PC-3 (cell line): ENCODE results near the gene STK39. TPM values are rescaled to one million over a fixed set of nuclear protein-coding genes. Genes with fewer than 3 reads are reported as not detected.

ENCODE experiments used
- ATAC-seq: fragments of 200-7000 bp; cut with Tn5 transposase; 2 replicates; pipeline ENCODE4 v1.9.1; 2020; ENCODE audit warnings: mild to moderate bottlenecking, moderate library complexity
- BruUV-seq: library from RNA; stranded (reverse); fragments of 400-500 nt; replicated peaks from 2 replicates; lab custom pipeline; 2021; lab: Mats Ljungman, UMichigan
- CTCF ChIA-PET: fragments of 300-600 bp; sonication (Branson Sonifier 250); formaldehyde crosslinking; loops from one replicate; lab custom pipeline; 2022; ENCODE audit warnings: antibody characterized with exemption; lab: Charles Lee
- POLR2A ChIA-PET: fragments of 300-600 bp; sonication (Branson Sonifier 250); formaldehyde crosslinking; loops from one replicate; lab custom pipeline; 2022; ENCODE audit warnings: antibody characterized with exemption; ENCODE audit not compliant: unreplicated experiment; lab: Charles Lee
- DNase-seq: peaks from one replicate; pipeline ENCODE4 v3.0.0-alpha.2; 2015
- H2AFZ ChIP-seq: fragments of 300-600 bp; sonication (generic); 2 replicates; pipeline ENCODE4 v1.6.0; 2016; ENCODE audit warnings: antibody characterized with exemption, low read length
- H3F3A ChIP-seq: fragments of 300-600 bp; sonication (generic); one replicate; pipeline ENCODE4 v1.6.0; 2017; ENCODE audit warnings: antibody characterized with exemption, low read length, control low read depth, mild to moderate bottlenecking; ENCODE audit not compliant: unreplicated experiment
- H3K27ac ChIP-seq: fragments of 300-600 bp; sonication (generic); 2 replicates; pipeline ENCODE4 v1.5.1; 2016; ENCODE audit warnings: mild to moderate bottlenecking, low read length
- H3K27me3 ChIP-seq: fragments of 300-600 bp; sonication (generic); 2 replicates; pipeline ENCODE4 v1.6.1; 2016; ENCODE audit warnings: low read length, mixed read lengths
- H3K36me3 ChIP-seq: fragments of 300-600 bp; sonication (generic); 2 replicates; pipeline ENCODE4 v1.6.1; 2016; ENCODE audit warnings: low read depth, mixed run types, low read length, mixed read lengths
- H3K4me1 ChIP-seq: fragments of 300-600 bp; sonication (generic); 2 replicates; pipeline ENCODE4 v1.5.1; 2016; ENCODE audit warnings: low read length; ENCODE audit not compliant: insufficient read depth
- H3K4me2 ChIP-seq: fragments of 300-600 bp; sonication (generic); 2 replicates; pipeline ENCODE4 v1.6.0; 2016; ENCODE audit warnings: low read length
- H3K4me3 ChIP-seq: fragments of 300-600 bp; sonication (generic); 2 replicates; pipeline ENCODE4 v1.5.1; 2016; ENCODE audit warnings: mild to moderate bottlenecking, low read length, mixed read lengths
- H3K79me2 ChIP-seq: fragments of 300-600 bp; sonication (generic); 2 replicates; pipeline ENCODE4 v1.6.1; 2017; ENCODE audit warnings: low read length, mixed read lengths
- H3K9ac ChIP-seq: fragments of 300-600 bp; sonication (generic); 2 replicates; pipeline ENCODE4 v1.6.0; 2016; ENCODE audit warnings: mild to moderate bottlenecking, low read length
- H3K9me2 ChIP-seq: fragments of 300-600 bp; sonication (generic); replicated peaks from 2 replicates; pipeline ENCODE4 v1.6.1; 2016; ENCODE audit warnings: mixed run types, low read length, mixed read lengths
- H3K9me3 ChIP-seq: fragments of 300-600 bp; sonication (generic); 2 replicates; pipeline ENCODE4 v1.6.1; 2016; ENCODE audit warnings: low read length, mixed read lengths
- H4K20me1 ChIP-seq: fragments of 300-600 bp; sonication (generic); 2 replicates; pipeline ENCODE4 v1.6.1; 2016; ENCODE audit warnings: low read length, mixed read lengths
- EZH2 ChIP-seq: fragments of 300-600 bp; sonication (generic); IDR thresholded peaks from one replicate; pipeline ENCODE4 v1.6.1; 2017; ENCODE audit warnings: antibody characterized with exemption, mild to moderate bottlenecking, low read length; ENCODE audit not compliant: unreplicated experiment
- EZH2phosphoT487 ChIP-seq: fragments of 300-600 bp; sonication (generic); IDR thresholded peaks from 2 replicates; pipeline ENCODE4 v1.6.1; 2018; ENCODE audit warnings: mild to moderate bottlenecking, antibody characterized with exemption, low read length, borderline replicate concordance
- intact Hi-C: fragments of 100-400 bp; cut with micrococcal nuclease; formaldehyde crosslinking; loops from 2 replicates; pipeline ENCODE4 v1.9.0; 2023
- total RNA-seq: library from RNA; depleted of rRNA; stranded (reverse); fragments of >200 nt; gene quantifications from 2 replicates; pipeline ENCODE4 v1.2.3, GENCODE V29; 2014
- TF ChIP-seq, protein P1 (sequence below): fragments of 300-600 bp; sonication (generic); conservative IDR thresholded peaks from 2 replicates; pipeline ENCODE4 v1.5.1; 2017; ENCODE audit warnings: antibody characterized with exemption, low read depth, mild to moderate bottlenecking, low read length

STK39 gene
- total RNA-seq, 1 experiment from 2014 or later: 17.9 TPM

DNA sequence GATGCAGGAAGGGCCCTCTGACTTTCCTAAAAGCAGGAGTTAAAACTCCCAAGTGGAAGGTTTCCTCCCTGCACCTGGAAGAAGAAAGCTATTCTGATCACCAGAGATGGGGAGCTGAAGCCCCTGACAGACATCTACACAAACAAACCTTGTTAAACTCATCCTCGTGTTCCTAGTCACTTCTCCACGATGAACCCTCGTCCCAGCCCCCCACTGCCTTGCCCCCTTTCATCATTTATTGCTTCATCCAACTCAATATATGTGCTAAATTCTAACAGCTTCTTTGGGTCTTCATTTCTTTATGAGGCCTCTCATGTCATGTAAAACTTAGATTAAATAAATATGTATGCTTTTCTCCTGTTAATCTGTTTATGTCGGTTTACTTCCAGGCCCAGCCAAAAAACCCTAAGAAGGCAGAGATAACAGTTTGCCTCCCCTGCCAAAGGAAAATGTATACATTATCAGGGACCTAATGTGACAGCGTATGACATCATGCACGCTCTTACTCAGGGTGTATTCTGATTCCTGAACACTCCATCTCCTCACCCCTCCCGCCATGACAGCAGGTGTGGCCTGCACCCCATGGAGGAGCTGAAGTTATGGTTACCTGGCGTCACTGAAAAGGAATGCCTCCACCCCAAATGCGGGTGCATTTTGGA lies 287.2 kb downstream of the STK39 start:
- H3F3A ChIP-seq: no peaks in the 10 kb centered on the region
- BruUV-seq: no TSS peak
- no peak overlapping the region for H3K27ac ChIP-seq
- no peak overlapping the region for H2AFZ ChIP-seq
- H3K4me2 ChIP-seq: no peak overlapping the region
- H3K4me1 ChIP-seq: no peaks in the 10 kb centered on the region; the same call in 1 of the 2 replicates
- H3K27me3 ChIP-seq: no peaks in the 10 kb centered on the region
- no peak for TF ChIP-seq EZH2phosphoT487
- TF ChIP-seq, protein P1, sequence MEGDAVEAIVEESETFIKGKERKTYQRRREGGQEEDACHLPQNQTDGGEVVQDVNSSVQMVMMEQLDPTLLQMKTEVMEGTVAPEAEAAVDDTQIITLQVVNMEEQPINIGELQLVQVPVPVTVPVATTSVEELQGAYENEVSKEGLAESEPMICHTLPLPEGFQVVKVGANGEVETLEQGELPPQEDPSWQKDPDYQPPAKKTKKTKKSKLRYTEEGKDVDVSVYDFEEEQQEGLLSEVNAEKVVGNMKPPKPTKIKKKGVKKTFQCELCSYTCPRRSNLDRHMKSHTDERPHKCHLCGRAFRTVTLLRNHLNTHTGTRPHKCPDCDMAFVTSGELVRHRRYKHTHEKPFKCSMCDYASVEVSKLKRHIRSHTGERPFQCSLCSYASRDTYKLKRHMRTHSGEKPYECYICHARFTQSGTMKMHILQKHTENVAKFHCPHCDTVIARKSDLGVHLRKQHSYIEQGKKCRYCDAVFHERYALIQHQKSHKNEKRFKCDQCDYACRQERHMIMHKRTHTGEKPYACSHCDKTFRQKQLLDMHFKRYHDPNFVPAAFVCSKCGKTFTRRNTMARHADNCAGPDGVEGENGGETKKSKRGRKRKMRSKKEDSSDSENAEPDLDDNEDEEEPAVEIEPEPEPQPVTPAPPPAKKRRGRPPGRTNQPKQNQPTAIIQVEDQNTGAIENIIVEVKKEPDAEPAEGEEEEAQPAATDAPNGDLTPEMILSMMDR: no peak
- TF ChIP-seq EZH2: no peak
- peaks cover 5% of the 10 kb centered on the region; the same call in 1 of the 2 replicates for H3K36me3 ChIP-seq
- H3K9ac ChIP-seq: no peak overlapping the region
- H3K9me3 ChIP-seq: no peaks in the 10 kb centered on the region
- H3K79me2 ChIP-seq: no peaks in the 10 kb centered on the region
- ATAC-seq (no peak), DNase-seq (no peak)
- ChIA-PET CTCF (no interaction called here), POLR2A (no interaction called here)
- H3K4me3 ChIP-seq: no peak overlapping the region
- H3K9me2 ChIP-seq: no peaks in the 10 kb centered on the region
- no peaks in the 10 kb centered on the region for H4K20me1 ChIP-seq
- intact Hi-C loops: no loop called here

DNA sequence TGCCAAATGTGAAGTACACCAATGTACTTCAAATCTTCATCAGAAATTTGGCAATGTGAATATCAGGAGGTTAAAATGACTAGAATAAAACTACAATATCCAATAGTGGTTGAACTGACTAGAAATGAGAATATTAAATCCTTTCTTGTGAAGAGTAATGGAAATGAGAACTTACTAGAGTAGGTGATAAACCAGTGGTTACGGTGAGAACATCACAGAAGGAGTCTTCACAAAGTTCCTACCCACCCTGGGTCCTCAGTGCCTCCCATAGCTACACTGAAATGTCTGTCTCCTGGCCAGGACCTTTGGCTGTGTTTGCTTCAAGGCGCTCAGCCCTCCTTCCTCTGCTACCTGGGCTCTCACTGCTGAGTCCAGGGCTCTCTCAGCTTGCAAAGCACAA lies 289.7 kb downstream of the STK39 start:
- ChIA-PET POLR2A (no interaction called here), CTCF (no interaction called here)
- Histone ChIP-seq H2AFZ (no peak overlapping the region), H3K9me3 (no peaks in the 10 kb centered on the region), H3F3A (no peaks in the 10 kb centered on the region), H3K9me2 (no peaks in the 10 kb centered on the region), H3K36me3 (no peaks in the 10 kb centered on the region), H3K79me2 (no peaks in the 10 kb centered on the region), H3K27me3 (no peaks in the 10 kb centered on the region), H3K4me1 (peaks cover 12% of the 10 kb centered on the region), H3K4me2 (no peak overlapping the region), H3K4me3 (no peak overlapping the region), H3K9ac (no peak overlapping the region), H4K20me1 (no peaks in the 10 kb centered on the region), H3K27ac (no peak overlapping the region)
- BruUV-seq: no TSS peak
- TF ChIP-seq EZH2 (no peak), EZH2phosphoT487 (no peak)
- TF ChIP-seq, protein P1: no peak
- intact Hi-C loops: loop anchor here (10.0 kb wide), 1 partner anchor 613 kb away; no protein-coding TSS in a partner anchor
- DNase-seq: no peak
- no peak for ATAC-seq

DNA sequence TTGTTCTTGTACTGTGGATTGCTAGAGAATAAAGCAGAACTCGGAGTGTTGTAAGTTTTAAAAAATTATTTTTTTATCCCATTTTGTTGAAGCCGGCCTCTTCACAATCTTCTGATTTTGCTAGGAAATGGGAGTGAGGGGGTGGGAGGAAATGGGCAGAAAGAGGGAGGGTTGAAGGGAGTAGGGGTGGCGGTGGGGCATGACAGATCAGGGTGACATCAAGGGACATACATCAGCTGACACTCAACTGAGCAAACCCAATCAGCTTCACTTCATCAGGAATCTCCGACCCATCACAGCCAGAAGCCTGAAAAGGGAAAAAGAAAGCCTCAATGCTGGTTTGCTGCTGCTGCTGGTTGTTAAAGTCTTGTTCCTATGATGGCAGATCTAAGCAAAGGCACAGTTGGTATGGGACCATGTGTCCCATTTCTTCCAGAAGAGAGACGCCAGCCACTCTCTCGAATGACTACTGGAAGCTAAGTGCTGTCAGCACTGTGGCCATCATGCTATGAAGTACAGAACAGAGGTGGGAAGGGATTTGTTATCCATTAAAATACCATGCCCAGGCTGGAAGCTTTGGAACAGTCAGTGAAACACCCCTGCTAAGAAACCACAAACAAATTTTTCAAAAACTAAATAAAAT lies 292.0 kb downstream of the STK39 start:
- intact Hi-C loops: loop anchor here (10.0 kb wide), 1 partner anchor 611 kb away; no protein-coding TSS in a partner anchor
- CTCF ChIA-PET: interaction anchor here (0.6 kb wide), 1 partner anchor 11 kb away, joined by 4 read pairs; no protein-coding TSS in a partner anchor

More for the DNA sequence above, 292.0 kb downstream of the STK39 start:
- POLR2A ChIA-PET: no interaction called here
- DNase-seq: no peak
- no peak for ATAC-seq
- H3K27me3 ChIP-seq: no peaks in the 10 kb centered on the region
- no peaks in the 10 kb centered on the region for H3K36me3 ChIP-seq
- H3K9me3 ChIP-seq: no peaks in the 10 kb centered on the region
- no peaks in the 10 kb centered on the region for H3K9me2 ChIP-seq
- TF ChIP-seq EZH2phosphoT487 (no peak), EZH2 (no peak)
- TF ChIP-seq, protein P1: no peak
- no TSS peak for BruUV-seq
- H3K4me1 ChIP-seq: peaks cover 12% of the 10 kb centered on the region
- H3F3A ChIP-seq: no peaks in the 10 kb centered on the region
- no peak overlapping the region for H3K4me3 ChIP-seq
- H2AFZ ChIP-seq: no peak overlapping the region
- H3K79me2 ChIP-seq: no peaks in the 10 kb centered on the region
- H3K27ac ChIP-seq: no peak overlapping the region
- no peak overlapping the region for H3K9ac ChIP-seq
- no peak overlapping the region for H3K4me2 ChIP-seq
- H4K20me1 ChIP-seq: no peaks in the 10 kb centered on the region
